Measurements from ENCODE around the gene PRKCG.
"Not testable (repeated sequence)": the region's sequence is repeated elsewhere in the genome, so short reads cannot be mapped to it uniquely, and the experiment has no call there.

The PRKCG gene

DNA sequence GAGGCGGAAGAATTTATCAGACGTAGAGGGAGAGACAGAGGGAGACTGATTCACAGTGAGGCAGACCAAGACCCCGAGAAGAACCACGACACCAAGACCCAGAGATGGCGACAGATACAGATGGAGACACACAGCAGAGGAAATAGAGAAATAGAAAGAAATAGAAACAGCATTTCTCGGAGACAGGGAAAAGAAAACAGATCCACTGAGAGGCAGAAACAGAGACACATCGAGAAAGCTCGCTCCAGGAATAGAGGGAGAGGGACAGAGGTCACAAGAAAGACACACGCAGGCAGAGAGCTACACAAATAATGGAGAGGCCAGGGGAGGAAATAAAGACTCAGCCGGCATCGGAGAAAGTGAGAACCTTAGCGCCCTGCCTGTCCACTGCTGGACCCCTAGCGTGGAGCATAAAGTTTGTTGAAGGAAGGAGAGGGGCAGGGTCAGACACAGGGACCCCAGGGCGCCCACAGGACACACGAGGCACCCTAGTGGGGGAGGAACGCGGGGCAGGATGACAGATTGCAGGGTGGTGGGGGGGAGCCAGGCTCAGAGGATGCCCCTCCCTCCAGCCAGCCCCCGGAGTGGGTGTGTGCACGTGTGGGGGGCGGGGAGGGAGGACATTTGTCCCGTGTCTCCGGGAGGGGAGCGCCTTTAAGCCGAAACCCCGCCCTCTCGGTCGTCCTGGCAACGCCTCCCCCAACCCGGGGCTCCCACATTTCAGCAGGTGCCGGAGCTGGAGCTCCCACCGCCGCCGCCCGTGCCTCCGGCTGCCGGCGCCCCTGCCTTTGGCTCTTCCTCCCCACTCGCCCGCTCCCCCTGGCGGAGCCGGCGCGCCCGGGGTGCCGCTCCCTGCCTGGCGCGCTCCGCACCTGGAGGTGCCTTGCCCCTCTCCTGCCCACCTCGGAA lies at the start of gene PRKCG:
TSS of gene PRKCG (plus strand) at position 716 of the 909 bp plus-strand sequence. CDS start 298 bp downstream, outside the sequence.
- TF ChIP-seq CTCF (IDR thresholded peaks at IDR 0.05; ENCODE audit: insufficient read depth, low read depth, low read length, missing control alignments), result peak; percentile 16
- peak; percentile 37 for DNase-seq (ENCODE audit: low read depth)
- peak within 1 kb of the TSS; percentile 18 for H3K4me3 ChIP-seq (ENCODE audit: low read length)

- not testable (repeated sequence) for DNase-seq (ENCODE audit: low read depth); H3K4me3 ChIP-seq (ENCODE audit: low read length)
These were observed 49.1 kb upstream of the PRKCG start for GRCh38 chr19:53832861-53833260.

DNA sequence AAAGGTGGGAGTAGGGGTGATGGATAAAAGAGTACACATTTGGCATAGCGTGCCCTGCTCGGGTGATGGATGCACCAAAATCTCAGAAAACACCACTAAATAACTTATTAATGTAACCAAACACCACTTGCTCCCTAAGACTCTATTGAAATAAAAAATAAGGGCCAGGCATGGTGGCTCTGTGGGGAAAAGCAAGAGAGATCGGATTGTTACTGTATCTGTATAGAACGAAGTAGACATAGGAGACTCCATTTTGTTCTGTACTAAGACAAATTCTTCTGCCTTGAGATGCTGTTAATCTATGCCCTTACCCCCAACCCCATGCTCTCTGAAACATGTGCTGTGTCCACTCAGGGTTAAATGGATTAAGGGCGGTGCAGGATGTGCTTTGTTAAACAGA lies 43.6 kb upstream of the PRKCG start:
- not testable (repeated sequence) for DNase-seq (ENCODE audit: low read depth); H3K4me3 ChIP-seq (ENCODE audit: low read length)

DNA sequence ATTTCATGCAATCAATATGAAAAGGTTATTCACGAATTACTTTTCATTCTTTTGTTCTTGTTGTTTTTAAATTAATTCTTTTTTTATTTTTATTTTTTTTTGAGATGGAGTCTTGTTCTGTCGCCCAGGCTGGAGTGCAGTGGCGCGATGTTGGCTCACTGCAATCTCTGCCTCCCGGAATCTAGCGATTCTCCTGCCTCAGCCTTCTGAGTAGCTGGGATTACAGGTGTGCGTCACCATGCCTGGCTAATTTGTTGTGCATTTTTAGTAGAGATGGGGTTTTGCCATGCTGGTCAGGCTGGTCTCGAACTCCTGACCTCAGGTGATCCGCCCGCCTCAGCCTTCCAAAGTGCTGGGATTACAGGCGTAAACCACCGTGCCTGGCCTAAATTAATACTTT lies 41.8 kb upstream of the PRKCG start:
- H3K4me3 ChIP-seq (ENCODE audit: low read length); DNase-seq (ENCODE audit: low read depth): not testable (repeated sequence)

DNA sequence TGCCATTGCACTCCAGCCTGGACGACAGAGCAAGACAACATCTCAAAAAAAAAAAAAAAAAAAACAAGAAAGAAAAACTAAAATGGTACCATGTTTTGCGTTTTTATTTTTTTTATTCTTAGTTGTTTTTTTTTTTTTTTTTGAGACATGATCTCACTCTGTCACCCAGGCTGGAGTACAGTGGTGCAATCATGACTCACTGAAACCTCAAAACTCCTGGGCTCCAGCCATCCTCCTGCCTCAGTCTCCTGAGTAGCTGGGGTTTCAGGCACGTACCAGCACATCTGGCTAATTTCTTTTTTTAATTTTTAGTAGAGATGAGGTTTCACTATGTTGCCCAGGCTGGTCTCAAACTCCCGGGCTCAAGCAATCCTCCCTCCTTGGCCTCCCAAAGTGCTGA lies 41.1 kb upstream of the PRKCG start:
- not testable (repeated sequence) for H3K4me3 ChIP-seq (ENCODE audit: low read length)
- peak; percentile 90 for DNase-seq (ENCODE audit: low read depth)

GRCh38 chr19:53844849-53845246 lies 37.1 kb upstream of the PRKCG start:
- TF ChIP-seq CTCF (IDR thresholded peaks at IDR 0.05; ENCODE audit: insufficient read depth, low read depth, low read length, missing control alignments), result no peak
- DNase-seq (ENCODE audit: low read depth), result no peak
- H3K4me3 ChIP-seq (ENCODE audit: low read length), result no peak overlapping the region

DNA sequence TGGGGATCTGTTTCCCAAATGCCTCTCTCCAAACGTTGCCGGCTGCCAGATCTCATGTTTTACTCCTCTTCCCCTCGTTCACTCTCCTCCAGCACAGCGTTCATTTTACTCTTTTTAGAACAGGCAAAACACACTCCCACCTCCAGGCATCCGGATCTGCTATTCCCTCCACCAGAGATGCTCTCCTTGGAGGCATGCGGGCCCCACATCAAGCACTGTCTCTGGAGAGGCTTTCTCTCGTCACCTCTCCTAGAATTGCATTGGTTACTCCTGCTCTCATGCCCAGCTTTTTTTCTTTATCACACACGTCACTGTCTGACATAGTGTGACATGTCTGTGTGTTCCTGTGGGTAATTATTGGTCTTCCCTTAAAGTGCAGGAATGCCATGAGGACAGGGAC lies 34.4 kb upstream of the PRKCG start:
- no peak overlapping the region for H3K4me3 ChIP-seq (ENCODE audit: low read length)
- no peak for DNase-seq (ENCODE audit: low read depth)
- TF ChIP-seq CTCF (IDR thresholded peaks at IDR 0.05; ENCODE audit: insufficient read depth, low read depth, low read length, missing control alignments), result no peak

DNA sequence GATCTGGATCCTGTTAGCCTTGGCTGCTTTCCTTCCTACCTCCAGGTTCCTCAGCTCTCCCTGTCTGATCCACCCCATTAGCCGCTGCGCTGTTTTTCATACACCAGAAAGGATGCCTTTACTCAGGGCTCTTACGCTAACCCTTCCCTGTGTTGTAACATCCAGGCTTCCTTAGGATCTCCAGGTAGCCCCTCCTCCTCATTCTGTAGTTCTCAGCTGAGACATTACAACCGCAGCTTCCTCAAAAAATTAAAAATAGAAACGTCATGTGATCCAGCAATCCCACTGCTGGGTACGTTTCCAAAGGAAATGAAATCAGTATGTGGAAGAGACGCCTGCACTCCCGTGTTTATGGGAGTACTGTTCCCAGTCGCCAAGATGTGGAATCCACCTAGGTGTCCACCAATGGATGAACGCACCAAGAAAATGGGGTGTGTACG lies 32.7 kb upstream of the PRKCG start:
- no peak for TF ChIP-seq CTCF (IDR thresholded peaks at IDR 0.05; ENCODE audit: insufficient read depth, low read depth, low read length, missing control alignments)
- no peak overlapping the region for H3K4me3 ChIP-seq (ENCODE audit: low read length)
- DNase-seq (ENCODE audit: low read depth), result no peak

DNA sequence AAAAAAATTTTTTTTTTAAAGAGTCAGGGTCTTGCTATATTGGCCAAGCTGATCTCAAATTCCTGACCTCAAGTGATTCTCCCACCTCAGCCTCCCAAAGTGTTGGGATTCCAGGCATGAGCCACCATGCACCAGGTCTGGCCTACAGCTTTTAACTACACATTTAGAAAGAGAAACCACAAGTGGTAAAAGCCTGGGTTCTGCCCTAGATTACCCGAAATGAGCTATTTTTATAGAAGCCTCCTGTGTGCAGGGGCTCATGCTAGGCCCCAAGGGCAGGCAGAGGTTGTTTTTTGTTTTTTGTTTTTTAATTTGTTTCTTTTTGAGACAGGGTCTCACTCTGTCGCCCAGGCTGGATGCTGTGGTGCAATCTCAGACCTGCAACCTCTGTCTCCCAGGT lies 28.3 kb upstream of the PRKCG start:
- DNase-seq (ENCODE audit: low read depth), result no peak
- no peak overlapping the region for H3K4me3 ChIP-seq (ENCODE audit: low read length)
- no peak for TF ChIP-seq CTCF (IDR thresholded peaks at IDR 0.05; ENCODE audit: insufficient read depth, low read depth, low read length, missing control alignments)
